GF-D8 (cell line): ENCODE measurements around the gene TSC2.
"Not testable (repeated sequence)": the region's sequence is repeated elsewhere in the genome, so short reads cannot be mapped to it uniquely, and the experiment has no call there.

Experiments used
- DNase-seq: peaks from one replicate; lab custom pipeline; 2025; lab: John Stamatoyannopoulos, UW

Gene TSC2

DNA sequence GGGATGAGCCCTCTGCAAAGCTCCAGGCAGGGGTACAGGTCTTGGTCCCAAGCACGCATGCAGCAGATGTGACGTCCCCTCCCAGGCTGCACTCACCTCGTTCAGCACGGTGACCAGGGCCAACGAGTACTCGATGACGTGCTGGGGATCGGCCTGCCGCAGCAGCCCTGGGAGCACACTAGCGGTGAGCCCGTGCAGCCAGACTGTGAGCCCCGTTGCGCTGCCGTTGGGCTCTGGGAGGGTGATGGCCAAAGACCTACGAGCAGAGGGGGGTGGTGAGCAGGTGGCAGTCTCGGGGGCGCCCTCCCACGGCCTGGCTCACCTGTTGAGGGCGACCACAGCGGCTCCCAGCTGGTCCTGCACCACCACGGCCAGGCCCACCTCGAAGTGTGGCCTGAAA is 58.0 kb downstream of the TSC2 start:
- DNase-seq, result not testable (repeated sequence)

DNA sequence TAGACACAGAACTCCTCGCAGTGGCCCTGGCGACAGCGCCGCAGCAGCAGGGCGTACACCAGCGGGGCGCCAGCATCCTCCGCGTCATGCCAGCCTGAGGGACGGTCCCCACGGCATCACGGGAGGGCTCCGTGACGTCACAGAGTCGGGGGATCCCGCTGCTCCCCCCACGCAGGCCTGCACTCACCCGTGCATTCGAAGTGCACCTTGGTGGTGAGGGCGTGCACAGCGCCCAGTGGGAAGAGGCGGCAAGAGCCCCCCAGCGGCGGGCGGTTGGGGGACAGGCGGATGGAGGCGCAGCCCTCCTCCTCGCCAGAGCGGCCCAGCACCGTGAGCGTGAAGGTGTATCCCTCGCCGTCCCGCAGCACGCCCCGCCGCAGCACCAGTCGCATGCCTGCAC is 58.4 kb downstream of the TSC2 start:
- not testable (repeated sequence) for DNase-seq

DNA sequence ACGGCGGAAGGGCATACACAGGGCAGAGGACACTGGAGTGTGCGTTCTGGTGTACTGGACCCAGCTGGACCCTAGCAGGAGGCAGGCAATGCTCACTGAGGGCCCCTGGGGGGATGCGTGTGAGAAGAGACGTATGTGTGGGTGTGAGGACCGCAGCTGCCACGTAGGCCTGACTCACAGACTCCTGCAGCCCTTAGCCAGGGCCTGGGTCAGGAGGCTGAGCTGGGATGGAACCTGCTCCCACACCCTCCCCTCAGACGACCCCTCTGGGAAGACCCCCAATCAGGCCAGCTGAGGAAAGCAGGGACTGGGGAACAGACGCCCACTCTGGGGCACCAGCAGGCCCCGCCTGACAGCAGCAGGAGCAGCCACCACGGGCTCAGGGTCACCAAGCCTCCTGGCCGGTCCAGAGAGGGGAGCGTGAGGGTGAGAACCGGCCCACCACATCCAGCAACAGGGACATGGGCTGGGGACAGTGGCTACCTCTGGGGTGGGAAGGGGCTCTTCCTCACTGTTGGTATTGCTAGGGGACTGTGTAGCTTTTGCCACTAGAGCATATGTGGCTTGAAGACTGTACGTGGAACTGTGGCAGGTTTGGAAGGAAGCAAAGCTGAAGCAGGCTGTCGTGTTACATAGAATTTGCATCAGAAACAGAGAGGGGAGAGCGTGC is 59.5 kb downstream of the TSC2 start:
- not testable (repeated sequence) for DNase-seq

DNA sequence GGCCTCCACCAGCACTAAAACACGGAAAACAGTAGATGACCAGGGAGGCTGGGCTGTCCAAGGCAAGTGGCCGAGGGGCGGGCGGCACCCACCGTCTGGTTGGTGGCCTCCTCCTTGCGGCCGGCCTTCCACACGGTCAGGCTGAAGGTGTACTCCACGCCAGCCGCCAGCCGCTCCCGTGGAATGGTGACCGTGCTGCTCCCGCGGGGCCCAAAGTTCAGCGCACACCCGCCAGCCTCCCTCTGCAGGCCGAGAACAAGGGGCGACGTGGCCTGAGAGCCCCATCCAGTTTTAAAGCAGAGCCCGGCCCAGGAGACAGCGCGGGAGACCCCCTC is 60.0 kb downstream of the TSC2 start:
- DNase-seq, result not testable (repeated sequence)

DNA sequence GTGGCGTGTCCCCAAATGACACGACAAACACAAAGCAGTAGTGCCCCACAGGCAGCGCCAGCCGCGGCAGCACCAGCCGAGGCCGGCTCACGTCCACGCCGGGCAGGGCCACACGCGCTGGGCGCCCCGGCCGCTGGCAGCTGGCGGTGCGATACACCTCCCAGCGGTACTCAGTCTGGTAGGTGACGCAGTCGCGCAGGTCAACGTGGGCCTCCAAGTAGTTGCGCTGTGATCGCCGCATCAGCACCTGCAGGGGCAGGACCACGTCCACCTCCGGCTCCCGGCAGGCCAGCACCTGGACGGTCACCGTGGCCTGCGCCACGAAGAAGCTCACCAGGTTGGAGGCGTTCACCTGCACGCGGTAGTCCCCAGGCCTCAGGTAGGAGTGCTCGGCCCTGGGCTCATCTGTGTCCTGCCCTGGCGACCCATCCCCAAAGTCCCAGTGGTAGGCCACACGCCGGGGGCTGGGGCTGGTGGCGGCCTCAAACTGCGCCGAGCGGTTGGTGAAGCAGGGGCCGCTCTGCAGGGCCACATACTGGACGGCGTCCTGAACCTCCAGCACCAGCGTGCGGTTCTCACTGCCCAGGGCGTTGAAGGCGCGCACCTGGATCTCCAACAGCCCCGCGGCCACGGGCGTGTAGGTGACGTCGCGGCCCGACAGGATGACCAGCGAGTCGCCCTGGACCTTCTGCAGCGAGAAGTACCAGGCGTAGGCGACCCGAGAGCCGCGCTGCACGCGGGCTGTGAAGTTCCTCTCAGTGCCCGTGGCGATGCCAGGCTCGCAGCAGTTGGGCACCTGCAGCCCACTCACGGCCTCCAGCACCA is 60.9 kb downstream of the TSC2 start:
- not testable (repeated sequence) for DNase-seq

DNA sequence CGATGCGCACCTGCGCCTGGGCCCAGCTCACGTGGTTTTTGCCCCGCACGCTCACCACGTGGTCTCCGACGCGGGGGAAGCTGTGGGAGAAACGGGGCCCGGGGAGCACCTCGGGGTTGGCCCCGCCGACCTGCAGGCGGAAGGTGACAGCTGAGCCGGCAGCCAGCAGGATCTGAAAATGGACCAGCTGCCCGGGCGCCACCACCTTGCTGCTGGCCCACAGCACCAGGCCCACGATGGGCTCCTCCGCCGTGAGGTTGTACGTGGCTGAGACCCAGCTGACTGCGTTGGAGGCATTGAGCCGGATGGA is 61.4 kb downstream of the TSC2 start:
- not testable (repeated sequence) for DNase-seq

DNA sequence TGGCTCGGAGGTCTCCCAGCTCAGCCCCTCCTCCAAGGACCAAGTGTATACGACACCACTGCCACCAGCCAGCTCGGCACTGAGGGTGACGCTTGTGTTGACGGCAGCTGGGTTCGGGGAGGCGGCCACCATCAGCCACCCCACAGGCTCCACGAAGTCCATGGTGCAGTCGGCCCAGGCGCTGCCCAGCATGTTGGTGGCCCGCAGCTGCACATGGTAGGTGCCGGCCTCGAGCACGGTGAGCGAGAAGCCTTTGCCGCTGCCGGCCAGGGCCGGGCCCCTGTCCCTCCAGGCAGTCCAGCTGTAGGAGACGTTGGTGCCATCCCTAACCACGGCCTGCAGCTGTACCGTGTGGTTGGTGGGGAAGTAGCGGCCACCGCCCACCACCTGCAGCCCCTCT is 62.1 kb downstream of the TSC2 start:
- DNase-seq, result not testable (repeated sequence)

DNA sequence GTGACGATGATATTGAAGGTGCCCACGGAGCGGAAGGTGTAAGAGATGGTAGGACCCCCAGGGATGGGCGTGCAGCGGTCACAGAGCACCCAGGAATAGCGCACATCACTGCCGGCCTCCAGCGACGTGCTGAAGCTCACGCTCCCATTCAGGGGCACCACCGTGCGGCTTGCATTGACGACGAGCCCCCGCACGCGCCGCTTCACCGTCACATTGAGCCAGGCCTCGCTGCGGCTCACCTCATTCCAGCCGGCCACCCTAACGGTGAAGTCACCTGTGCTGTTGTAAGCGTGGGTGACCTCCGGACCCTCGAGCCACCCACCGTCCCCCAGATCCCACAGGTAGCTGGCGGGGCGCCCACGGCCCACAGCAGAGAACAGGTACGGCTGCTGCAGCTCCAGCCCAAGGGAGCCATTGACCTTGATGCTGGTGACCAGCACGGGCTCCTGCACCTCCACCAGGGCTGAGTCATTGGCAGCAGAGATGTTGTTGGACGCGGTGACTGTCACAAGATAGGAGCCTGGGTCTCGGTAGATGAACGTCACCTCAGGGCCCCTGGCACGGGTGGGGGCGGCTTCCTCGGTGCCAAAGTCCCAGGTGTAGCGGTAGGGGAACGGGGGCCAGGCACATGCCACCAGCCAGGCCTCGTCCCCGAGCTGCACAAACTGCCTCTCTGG is 62.7 kb downstream of the TSC2 start:
- not testable (repeated sequence) for DNase-seq

DNA sequence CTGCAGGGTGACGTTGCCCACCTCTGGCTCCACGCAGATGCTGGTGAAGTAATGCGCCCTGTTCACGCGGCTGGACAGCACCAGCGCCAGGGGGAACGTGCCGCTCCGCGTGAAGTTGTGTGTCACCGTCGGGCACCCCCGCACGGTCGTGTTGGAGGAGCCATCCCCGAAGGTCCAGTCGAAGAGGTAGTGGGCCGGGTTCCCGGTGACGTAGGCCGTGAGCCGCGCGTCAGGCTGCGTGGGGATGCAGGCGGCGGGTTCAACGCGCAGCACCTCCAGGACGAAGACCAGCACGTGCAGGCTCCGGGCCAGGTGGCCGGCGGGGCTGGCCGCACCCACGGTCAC is 63.2 kb downstream of the TSC2 start:
- DNase-seq, result not testable (repeated sequence)

DNA sequence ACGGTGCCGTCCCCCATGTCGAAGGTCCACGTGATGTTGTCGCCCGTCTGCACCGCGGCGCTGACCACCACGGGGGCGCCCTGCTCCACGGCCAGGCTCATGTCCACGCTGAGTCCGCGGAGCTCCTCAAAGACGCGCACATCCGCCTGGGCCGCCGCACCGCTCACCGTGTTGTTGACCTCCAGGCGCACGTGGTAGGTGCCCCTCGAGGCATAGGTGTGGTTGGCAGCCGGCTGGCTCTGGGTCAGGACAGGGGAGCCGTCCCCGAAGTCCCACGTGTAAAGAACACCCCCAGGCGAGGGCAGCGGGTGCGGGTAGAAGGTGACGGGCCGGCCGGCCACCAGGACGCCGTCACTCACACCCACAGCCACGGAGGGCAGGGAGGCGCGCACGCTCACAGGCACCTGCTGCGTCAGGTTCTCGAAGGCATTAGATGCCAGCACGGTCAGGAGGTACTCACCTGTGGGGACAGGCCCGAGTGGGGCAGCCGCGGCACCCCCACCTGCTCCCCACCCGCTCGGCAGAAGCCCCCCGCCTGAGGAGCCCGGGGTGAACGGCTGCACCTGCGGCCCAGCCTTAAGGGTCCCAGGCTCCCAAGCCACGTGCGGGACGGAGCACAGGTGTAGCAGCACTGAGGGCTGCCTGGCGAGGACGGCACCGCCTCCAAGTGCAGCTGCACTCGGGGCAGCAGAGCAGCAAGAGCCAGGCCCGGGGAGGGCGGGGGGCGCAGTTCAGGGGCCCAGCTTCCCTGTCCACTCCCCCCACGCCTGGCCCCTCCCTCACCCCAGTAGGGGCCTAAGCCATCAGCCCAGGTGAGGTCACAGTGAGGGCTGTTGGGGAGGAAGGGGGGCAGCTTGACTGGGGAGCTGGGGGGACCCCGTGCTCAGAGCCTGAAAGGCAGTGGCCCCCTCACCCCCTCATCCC is 63.9 kb downstream of the TSC2 start:
- DNase-seq, result not testable (repeated sequence)

DNA sequence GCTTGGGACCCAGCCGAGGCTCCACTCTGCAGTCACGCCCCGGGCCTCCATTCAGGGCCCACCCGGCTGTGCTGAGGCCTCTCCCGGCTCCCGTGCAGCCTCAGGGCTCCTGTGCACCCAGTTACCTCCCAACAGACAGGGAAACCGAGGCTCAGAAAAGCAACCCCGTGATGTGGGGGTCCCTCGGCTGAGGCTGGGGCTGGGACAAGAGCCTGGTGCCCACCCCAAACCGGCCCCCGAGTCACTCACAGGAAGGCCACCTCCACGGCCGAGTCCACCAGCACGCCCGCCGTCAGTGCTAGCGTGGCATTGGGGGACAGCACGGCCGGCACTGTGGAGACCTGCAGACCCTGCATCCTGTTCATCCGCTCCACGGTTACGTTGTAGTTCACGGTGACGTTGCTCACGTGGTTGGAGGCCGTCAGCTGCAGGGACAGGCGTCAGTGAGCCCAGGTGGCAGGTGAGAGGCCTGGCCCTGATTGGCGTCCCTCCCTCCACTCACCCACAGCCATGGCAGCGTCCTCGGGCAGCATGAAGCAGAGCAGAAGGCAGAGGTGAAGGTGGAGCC is 64.8 kb downstream of the TSC2 start:
- DNase-seq, result not testable (repeated sequence)

DNA sequence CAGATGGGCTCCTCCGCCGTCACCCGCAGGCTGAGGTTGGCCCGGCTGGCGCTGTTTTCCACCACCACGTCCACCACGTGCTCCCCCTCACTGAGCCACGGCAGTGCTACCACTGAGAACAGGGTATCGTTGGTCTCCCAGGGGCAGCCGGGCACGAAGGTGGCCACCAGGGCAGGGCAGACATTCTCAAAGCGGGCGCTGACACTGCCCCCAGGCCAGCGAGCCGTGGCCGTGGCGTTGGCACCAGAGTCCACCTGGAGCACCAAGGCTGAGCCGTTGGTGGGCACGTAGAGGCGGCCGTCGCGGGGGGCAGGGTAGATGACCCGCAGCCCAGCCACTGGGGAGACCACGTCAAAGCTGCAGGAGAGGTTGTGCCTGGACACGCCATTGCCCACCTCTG is 66.4 kb downstream of the TSC2 start:
- DNase-seq, result not testable (repeated sequence)

DNA sequence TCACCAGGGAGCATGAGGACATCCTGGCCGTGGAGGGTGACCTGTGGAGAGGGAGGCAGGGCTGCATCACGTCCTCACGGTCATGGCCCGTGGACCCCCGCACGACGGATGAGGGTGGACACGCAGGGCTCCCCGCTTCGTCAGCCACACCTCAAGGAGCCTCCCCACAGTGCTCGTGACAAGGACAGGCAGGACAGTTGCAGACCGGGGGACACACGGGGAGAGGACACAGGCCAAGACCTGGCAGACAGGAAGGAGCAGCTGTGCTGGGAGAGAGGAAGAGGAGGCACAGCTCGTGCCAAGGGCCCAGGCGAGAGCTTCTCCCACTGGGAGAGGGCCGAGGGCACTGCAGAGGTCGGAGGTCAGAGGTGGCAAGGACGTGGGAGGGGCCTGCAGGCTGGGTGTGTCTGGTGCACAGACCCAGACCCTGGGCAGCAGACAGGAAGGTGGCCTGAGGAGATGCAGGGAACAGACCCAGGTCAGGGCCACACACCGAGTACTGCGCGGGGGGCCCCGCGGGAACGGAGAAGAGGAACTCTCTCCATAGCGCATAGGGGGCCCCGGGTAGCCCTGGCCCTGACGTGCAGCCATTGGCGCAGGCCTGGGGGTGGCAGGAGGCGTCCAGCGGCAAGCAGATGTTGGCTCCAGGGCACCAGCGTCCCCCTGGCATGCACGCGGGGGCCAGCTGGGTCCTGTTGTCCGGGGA is 67.3 kb downstream of the TSC2 start:
- not testable (repeated sequence) for DNase-seq

DNA sequence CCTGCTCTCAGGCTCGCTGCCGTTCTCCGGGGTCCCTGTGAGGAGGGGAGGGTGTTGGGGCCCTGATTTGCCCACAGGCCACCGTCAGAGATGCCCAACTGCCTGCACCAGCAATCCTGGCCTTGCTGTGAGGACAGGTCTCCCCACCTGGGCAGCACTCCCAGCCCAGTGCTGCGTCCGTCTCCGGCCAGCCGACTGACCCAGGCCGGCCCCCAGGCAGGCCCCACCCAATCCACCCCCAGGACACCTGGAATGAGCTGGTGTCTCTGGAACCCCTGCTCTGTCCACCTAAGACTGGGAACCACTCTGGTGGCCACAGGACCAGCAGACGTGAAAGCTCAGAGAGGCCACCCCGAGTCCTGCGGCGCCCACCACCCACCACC is 67.8 kb downstream of the TSC2 start:
- DNase-seq, result no peak

DNA sequence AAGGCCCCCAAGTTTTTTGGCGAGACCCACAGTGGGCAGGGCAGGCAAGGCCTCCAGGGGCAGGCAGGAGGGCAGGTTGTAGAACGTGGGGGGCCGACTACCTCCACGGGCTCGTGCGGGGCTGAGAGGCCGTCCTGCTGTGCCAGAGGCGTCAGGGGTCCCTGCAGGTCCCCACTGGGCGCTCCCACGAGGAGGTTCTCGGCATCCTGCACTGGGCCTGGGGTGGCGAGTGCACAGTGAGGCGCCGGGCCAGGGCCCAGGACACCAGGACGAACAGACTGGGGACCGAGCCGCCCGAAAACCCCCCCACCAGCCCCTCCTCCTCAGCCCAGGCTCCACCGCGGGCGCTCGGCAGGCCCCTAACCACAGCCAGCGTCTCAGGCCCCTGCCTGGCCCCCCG is 68.6 kb downstream of the TSC2 start:
- DNase-seq, result not testable (repeated sequence)

DNA sequence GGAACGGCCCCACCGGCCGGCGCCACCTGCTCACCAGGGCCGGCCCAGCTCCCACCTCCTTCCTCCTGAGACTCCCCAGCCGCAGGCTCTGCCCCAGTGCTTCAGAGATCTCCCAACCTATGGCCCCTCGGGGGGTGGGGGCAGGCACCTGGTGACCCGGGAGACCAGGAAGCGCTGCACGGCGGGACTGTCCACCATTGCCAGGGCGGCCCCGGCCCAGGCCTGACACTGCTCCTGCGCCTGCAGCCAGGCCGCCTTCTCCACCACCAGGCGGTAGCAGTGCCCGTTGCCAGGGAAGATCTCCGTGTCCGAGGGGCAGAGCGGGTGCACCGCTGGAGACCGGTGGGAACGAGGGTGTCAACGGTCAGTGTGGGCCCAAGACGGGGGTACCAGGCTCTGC is 69.6 kb downstream of the TSC2 start:
- not testable (repeated sequence) for DNase-seq

DNA sequence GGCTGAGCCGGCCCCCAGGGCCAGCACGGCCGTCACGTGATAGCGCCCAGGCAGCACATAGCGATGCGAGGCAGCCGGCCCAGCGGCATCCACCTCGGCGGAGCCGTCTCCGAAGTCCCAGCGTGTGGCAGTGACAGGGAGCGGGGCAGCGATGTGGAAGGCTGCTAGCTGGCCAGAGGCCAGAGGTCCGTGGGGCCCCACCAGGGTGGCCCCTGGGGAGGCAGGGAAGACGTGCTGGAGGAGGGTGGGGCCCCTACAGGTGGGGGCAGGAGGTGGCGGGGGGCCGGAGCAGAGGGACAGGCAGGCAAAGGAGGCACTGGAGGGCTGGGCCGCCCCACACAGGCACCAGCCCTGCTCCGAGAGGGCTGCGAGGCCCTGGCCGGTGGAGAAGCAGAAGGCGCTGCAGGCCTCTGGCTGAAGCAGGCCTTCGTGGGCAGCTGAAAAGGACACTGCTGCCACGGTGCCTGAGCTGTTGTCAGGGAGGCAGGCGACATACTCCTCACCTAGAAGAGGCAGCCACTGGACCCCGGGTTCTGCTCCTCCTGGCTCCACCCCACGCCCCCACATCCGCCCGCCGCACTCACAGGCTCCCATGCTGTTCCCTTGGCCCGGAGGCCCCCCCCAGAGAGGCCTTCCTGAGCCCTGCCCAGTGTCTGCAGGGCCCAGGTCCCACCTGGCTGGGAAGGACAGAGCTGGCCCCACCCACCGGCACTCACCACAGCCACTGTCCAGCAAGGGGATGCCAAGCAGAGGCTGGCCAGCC is 70.4 kb downstream of the TSC2 start:
- not testable (repeated sequence) for DNase-seq

DNA sequence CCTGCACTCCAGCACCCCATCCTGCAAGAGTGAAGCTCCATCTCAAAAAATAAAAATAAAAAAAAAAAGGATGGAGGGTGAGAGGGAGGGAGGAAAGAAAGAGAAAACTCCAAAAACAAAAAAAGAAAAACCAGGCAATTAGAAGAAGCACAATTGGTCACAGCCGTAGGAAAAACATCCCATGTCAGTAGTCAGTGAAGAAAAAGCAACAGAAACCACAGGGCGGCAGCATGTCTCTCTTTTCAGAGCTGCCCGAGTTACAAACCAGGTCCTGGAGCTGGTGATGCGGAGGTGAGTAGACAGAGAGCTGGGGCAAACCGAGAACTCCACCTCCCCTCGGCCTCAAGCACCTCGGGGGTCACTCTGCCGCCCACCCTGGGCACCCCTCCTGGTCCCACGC is 73.5 kb downstream of the TSC2 start:
- not testable (repeated sequence) for DNase-seq

DNA sequence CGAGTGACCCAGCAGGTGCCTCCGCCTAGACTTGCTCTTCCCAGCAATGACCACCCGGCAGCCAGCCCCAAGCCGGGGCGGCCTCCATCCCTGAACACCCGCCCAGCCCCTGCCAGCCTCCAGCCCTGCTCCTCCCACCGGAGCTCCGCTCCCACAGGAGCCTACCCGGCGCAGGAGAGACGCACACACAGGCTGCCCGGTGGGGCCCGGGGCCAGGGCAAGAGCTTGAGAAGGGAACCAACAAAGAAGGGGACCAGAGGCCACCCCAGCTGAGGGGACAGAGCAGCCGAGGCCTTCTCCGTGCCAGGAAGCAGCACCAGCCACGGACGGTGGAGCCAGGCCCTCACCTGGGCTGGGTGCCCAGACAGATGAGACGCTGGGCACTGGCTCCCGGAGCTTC is 74.1 kb downstream of the TSC2 start:
- DNase-seq, result no peak

DNA sequence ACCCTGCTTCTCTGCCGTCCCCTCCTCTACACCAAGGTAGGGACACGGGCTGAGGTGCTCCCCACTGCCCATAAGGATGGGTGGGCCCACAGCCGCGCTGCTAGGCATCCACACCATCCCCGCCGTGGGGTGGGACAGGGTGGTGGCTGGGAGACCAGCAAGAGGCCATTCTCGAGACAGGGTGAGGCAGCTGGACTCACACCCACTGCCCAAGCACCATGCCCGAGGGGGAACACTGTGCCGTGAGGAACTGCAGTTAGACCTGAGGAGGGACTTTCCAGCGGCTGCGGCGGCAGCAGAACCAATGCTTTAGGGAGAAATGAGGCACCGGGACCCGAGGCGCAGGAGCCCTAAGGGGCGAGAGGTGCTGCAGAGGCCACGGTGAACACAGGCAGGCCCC is 74.6 kb downstream of the TSC2 start:
- DNase-seq, result no peak
